Left lung (tissue), 10 donors: Measurements from ENCODE around the gene PCP4L1. TPM values are rescaled to one million over a fixed set of nuclear protein-coding genes. Genes with fewer than 3 reads are reported as not detected.
"Not testable (repeated sequence)": the region's sequence is repeated elsewhere in the genome, so short reads cannot be mapped to it uniquely, and the experiment has no call there.

ENCODE experiments used
- ATAC-seq: fragments of 200-7000 bp; cut with Tn5 transposase; one replicate; pipeline ENCODE4 v1.9.1; 2020; ENCODE audit warnings: moderate library complexity
- DNase-seq, 4 donors: peaks; one replicate each; pipeline ENCODE4 v3.0.0-alpha.2; 2013 to 2020
- H3K27ac ChIP-seq, 2 donors: fragments of 200-600 bp; sonication (generic) in 1 of 2; one replicate each; pipeline versions ENCODE4 v1.5.0 to v1.8.0; 2020 to 2021
- H3K27me3 ChIP-seq, 2 donors: fragments of 200-600 bp; sonication (generic) in 1 of 2; one replicate each; pipeline versions ENCODE4 v1.5.0 to v1.8.0; 2020 to 2021
- H3K36me3 ChIP-seq, 2 donors: fragments of 200-600 bp; sonication (generic) in 1 of 2; one replicate each; pipeline versions ENCODE4 v1.5.0 to v1.8.0; 2020 to 2021
- H3K4me1 ChIP-seq, 2 donors: fragments of 200-600 bp; one replicate each; pipeline ENCODE4 v1.8.0; 2021
- H3K4me3 ChIP-seq, 2 donors: fragments of 200-600 bp; sonication (generic) in 1 of 2; one replicate each; pipeline versions ENCODE4 v1.5.0 to v1.8.0; 2020 to 2021; ENCODE audit warnings: mild to moderate bottlenecking in 1 of 2
- H3K9me3 ChIP-seq, 2 donors: fragments of 200-600 bp; sonication (generic) in 1 of 2; one replicate each; pipeline versions ENCODE4 v1.5.0 to v1.8.0; 2020 to 2021
- CTCF ChIP-seq, 2 donors: fragments of 200-600 bp; sonication (generic) in 1 of 2; IDR thresholded peaks; one replicate each; pipeline versions ENCODE4 v1.5.0 to v1.8.0; 2021; ENCODE audit warnings: antibody characterized with exemption in 2 of 2
- intact Hi-C, 2 donors: fragments of 100-400 bp; cut with DNase I; formaldehyde crosslinking; loops; one replicate each; pipeline versions ENCODE4 v1.11.2 to v1.14.2; 2022
- polyA plus RNA-seq, 6 donors: library from polyadenylated mRNA; unstranded; fragments of 120-200 nt; gene quantifications; one replicate each; pipeline ENCODE4 v1.2.1, GENCODE V29; 2013; ENCODE audit not compliant: insufficient read length in 6 of 6
- total RNA-seq, 2 donors: library from RNA; stranded (reverse); fragmentation: NEBNext Ultra II Directional; extraction: Animal tissue kit (Norgen Biotek cat#: 25700); gene quantifications; one replicate each; pipeline ENCODE4 v1.2.1, GENCODE V29; 2021
- donor health status: DM: no; HTN: yes; CAD: no.
- donor health status: DM: no; HTN: no; CAD: no.

PCP4L1 gene
- total and polyA plus RNA-seq, 8 donors: 0.53 to 6.6 (median 1.3) TPM

DNA sequence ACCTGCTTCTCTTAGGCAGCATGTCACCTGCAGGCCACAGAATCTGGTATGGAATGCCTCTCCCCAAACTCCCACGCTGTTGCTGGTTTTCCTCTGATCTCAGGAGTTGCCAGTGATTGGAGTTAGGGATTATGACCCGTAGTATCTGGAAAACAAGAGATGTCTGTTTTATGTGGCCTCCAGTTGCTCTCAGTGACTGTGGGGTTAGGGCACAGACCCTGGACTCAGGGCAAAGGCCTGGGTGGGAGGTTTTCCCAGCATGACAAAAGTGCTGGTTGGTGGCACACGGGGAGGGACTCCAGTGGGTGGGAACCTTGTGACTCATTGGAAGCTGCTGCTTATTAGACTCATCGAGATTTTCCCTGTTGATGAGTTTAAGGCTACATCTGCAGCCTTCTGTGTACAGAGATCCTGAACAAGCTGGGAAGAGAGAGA lies 20.5 kb upstream of the PCP4L1 start, which contains the start of gene NR1I3:
TSS of gene NR1I3 (minus strand) at position 165 of the 435 bp plus-strand sequence. CDS start 1,638 bp downstream, outside the sequence.
- DNase-seq: no peak
- intact Hi-C loops: no loop called here
- Histone ChIP-seq H3K4me1 (no peaks in the 10 kb centered on the region), H3K9me3 (no peaks in the 10 kb centered on the region), H3K36me3 (no peaks in the 10 kb centered on the region), H3K4me3 (no peak within 1 kb of the TSS), H3K27ac (no peak within 1 kb of the TSS), H3K27me3 (no peaks in the 10 kb centered on the region)
- ATAC-seq: no peak
- TF ChIP-seq CTCF (IDR thresholded peaks at IDR 0.05): no peak

GRCh38 chr1:161241682-161242081 lies 16.9 kb upstream of the PCP4L1 start:
- H3K9me3 ChIP-seq: no peaks in the 10 kb centered on the region
- intact Hi-C loops: no loop called here
- no peaks in the 10 kb centered on the region for H3K27me3 ChIP-seq
- TF ChIP-seq CTCF (IDR thresholded peaks at IDR 0.05): no peak
- ATAC-seq (no peak), DNase-seq (no peak)
- no peaks in the 10 kb centered on the region for H3K4me1 ChIP-seq
- no peak overlapping the region for H3K27ac ChIP-seq
- no peak overlapping the region for H3K4me3 ChIP-seq
- H3K36me3 ChIP-seq: no peaks in the 10 kb centered on the region

DNA sequence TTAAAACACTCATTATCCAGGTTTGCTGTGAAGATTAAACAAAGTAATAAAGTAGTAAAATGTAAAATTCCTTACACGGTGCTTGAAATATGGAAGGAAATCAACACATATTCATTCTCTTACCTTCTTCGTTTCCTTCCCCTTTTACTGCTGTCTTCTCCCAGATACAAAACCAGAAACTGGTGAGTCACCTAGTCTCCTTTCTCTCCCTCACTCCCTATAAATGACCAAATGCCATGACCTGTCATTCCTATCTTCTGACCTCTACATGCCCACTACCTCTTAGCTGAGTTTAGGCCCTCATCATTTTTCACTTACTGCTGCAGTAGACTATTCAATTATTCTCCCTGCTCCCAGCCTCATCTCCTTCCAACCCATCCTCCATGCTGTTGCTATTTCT lies 16.2 kb upstream of the PCP4L1 start:
- ATAC-seq (no peak), DNase-seq (no peak)
- intact Hi-C loops: no loop called here

GRCh38 chr1:161244888-161245287 lies 13.7 kb upstream of the PCP4L1 start:
- H3K4me1 ChIP-seq: no peaks in the 10 kb centered on the region
- no peaks in the 10 kb centered on the region for H3K9me3 ChIP-seq
- H3K4me3 ChIP-seq: no peak overlapping the region
- H3K36me3 ChIP-seq: no peaks in the 10 kb centered on the region
- ATAC-seq: no peak
- no peak overlapping the region for H3K27ac ChIP-seq
- H3K27me3 ChIP-seq: no peaks in the 10 kb centered on the region
- DNase-seq: no peak
- intact Hi-C loops: no loop called here
- no peak for TF ChIP-seq CTCF (IDR thresholded peaks at IDR 0.05)

More for the DNA sequence above, 16.2 kb upstream of the PCP4L1 start:
- H3K27me3 ChIP-seq: no peaks in the 10 kb centered on the region
- no peaks in the 10 kb centered on the region for H3K4me1 ChIP-seq
- TF ChIP-seq CTCF (IDR thresholded peaks at IDR 0.05): no peak
- no peak overlapping the region for H3K27ac ChIP-seq
- H3K4me3 ChIP-seq: no peak overlapping the region
- no peaks in the 10 kb centered on the region for H3K9me3 ChIP-seq
- H3K36me3 ChIP-seq: no peaks in the 10 kb centered on the region

GRCh38 chr1:161250100-161250499 lies 8.4 kb upstream of the PCP4L1 start:
- ATAC-seq, H3K4me1 ChIP-seq, H3K27ac ChIP-seq, H3K4me3 ChIP-seq, H3K27me3 ChIP-seq, DNase-seq, H3K9me3 ChIP-seq, H3K36me3 ChIP-seq, intact Hi-C loops: not testable (repeated sequence)

GRCh38 chr1:161250829-161251228 lies 7.7 kb upstream of the PCP4L1 start:
- Histone ChIP-seq H3K27ac (no peak overlapping the region), H3K9me3 (peaks cover 0 to 5% of the 10 kb centered on the region in 2 donors), H3K4me3 (no peak overlapping the region), H3K36me3 (no peaks in the 10 kb centered on the region), H3K27me3 (no peaks in the 10 kb centered on the region), H3K4me1 (no peaks in the 10 kb centered on the region)
- intact Hi-C loops: no loop called here
- no peak for DNase-seq
- TF ChIP-seq CTCF (IDR thresholded peaks at IDR 0.05): no peak
- no peak for ATAC-seq
